Measurements from ENCODE around the gene SETD9.

- TF ChIP-seq, protein P1, sequence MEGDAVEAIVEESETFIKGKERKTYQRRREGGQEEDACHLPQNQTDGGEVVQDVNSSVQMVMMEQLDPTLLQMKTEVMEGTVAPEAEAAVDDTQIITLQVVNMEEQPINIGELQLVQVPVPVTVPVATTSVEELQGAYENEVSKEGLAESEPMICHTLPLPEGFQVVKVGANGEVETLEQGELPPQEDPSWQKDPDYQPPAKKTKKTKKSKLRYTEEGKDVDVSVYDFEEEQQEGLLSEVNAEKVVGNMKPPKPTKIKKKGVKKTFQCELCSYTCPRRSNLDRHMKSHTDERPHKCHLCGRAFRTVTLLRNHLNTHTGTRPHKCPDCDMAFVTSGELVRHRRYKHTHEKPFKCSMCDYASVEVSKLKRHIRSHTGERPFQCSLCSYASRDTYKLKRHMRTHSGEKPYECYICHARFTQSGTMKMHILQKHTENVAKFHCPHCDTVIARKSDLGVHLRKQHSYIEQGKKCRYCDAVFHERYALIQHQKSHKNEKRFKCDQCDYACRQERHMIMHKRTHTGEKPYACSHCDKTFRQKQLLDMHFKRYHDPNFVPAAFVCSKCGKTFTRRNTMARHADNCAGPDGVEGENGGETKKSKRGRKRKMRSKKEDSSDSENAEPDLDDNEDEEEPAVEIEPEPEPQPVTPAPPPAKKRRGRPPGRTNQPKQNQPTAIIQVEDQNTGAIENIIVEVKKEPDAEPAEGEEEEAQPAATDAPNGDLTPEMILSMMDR (IDR thresholded peaks at IDR 0.05), result no peak
- TF ChIP-seq POLR2A (IDR thresholded peaks at IDR 0.05), result no peak
Observed at GRCh38 chr5:56951126-56951945, 41.9 kb downstream of the SETD9 start.
